MM.1S (cell line): ENCODE data around the gene MISP3.

Experiments used
- DNase-seq: peaks from one replicate; pipeline ENCODE4 v3.0.0-alpha.2; 2015
- H2AFZ ChIP-seq: fragments of 300-600 bp; sonication (generic); 2 replicates; pipeline ENCODE4 v1.6.0; 2016; ENCODE audit warnings: antibody characterized with exemption, low read length
- H3F3A ChIP-seq: fragments of 300-600 bp; sonication (generic); 2 replicates; pipeline ENCODE4 v1.6.1; 2016; ENCODE audit warnings: mild to moderate bottlenecking, antibody characterized with exemption, low read length, moderate library complexity, mixed read lengths; ENCODE audit not compliant: insufficient read depth
- H3K27ac ChIP-seq: fragments of 300-600 bp; sonication (generic); 2 replicates; pipeline ENCODE4 v1.5.1; 2016; ENCODE audit warnings: mild to moderate bottlenecking, low read length
- H3K27me3 ChIP-seq: fragments of 300-600 bp; sonication (generic); replicated peaks from 2 replicates; pipeline ENCODE4 v1.6.0; 2016; ENCODE audit warnings: low read length; ENCODE audit not compliant: insufficient read depth
- H3K36me3 ChIP-seq: fragments of 300-600 bp; sonication (generic); replicated peaks from 2 replicates; pipeline ENCODE4 v1.6.1; 2016; ENCODE audit warnings: mild to moderate bottlenecking, low read length, mixed read lengths; ENCODE audit not compliant: insufficient read depth
- H3K4me1 ChIP-seq: fragments of 300-600 bp; sonication (generic); 2 replicates; pipeline ENCODE4 v1.6.1; 2016; ENCODE audit warnings: low read length, mixed read lengths
- H3K4me2 ChIP-seq: fragments of 300-600 bp; sonication (generic); 2 replicates; pipeline ENCODE4 v1.6.0; 2016; ENCODE audit warnings: low read depth, low read length
- H3K4me3 ChIP-seq: fragments of 300-600 bp; sonication (generic); 2 replicates; pipeline ENCODE4 v1.5.1; 2016; ENCODE audit warnings: low read length, mixed read lengths
- H3K79me2 ChIP-seq: fragments of 300-600 bp; sonication (generic); 2 replicates; pipeline ENCODE4 v1.6.1; 2016; ENCODE audit warnings: mixed run types, low read length, mixed read lengths
- H3K9ac ChIP-seq: fragments of 300-600 bp; sonication (generic); 2 replicates; pipeline ENCODE4 v1.6.1; 2016; ENCODE audit warnings: low read length, mixed read lengths
- H3K9me2 ChIP-seq: fragments of 300-600 bp; sonication (generic); replicated peaks from 2 replicates; pipeline ENCODE4 v1.6.1; 2016; ENCODE audit warnings: mild to moderate bottlenecking, low read length, mixed read lengths; ENCODE audit not compliant: insufficient read depth
- H3K9me3 ChIP-seq: fragments of 300-600 bp; sonication (generic); replicated peaks from 2 replicates; pipeline ENCODE4 v1.6.1; 2016; ENCODE audit warnings: mild to moderate bottlenecking, low read length, mixed read lengths; ENCODE audit not compliant: insufficient read depth
- H4K20me1 ChIP-seq: fragments of 300-600 bp; sonication (generic); 2 replicates; pipeline ENCODE4 v1.6.1; 2016; ENCODE audit warnings: mild to moderate bottlenecking, low read length, moderate library complexity, mixed read lengths; ENCODE audit not compliant: insufficient read depth
- EZH2 ChIP-seq: fragments of 300-600 bp; sonication (generic); optimal IDR thresholded peaks from 2 replicates; pipeline ENCODE3; 2017; ENCODE audit warnings: low read depth, mild to moderate bottlenecking, antibody characterized with exemption, low read length, mixed read lengths
- EZH2phosphoT487 ChIP-seq: fragments of 300-600 bp; sonication (generic); IDR thresholded peaks from 2 replicates; pipeline ENCODE4 v1.6.1; 2018; ENCODE audit warnings: antibody characterized with exemption, low read length
- TF ChIP-seq, protein P1 (sequence below): fragments of 300-600 bp; sonication (generic); IDR thresholded peaks from 2 replicates; pipeline ENCODE4 v1.5.1; 2016; ENCODE audit warnings: antibody characterized with exemption, low read length, mixed read lengths

The MISP3 gene

DNA sequence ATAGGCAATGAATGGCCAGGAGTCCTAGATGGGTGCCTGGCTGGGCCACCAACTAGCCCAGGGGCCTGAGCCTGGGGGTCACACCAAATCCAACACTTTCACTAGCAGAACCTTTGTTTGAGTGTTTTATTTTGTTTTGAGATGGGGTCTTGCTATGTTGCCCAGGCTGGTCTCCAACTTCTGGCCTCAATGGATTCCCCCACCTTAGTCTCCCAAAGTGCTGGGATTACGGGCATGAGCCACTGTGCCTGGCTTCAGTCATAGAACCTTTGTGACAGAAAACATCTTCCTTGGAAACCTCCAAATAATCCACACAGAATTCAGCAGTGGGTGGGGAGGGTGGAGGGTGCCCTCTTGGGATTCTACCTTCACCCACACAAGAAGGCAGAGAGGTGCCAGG lies 38.9 kb downstream of the MISP3 start:
- H3K27ac ChIP-seq = no peak overlapping the region
- H3K27me3 ChIP-seq = no peaks in the 10 kb centered on the region
- peaks cover 50% of the 10 kb centered on the region for H3K79me2 ChIP-seq
- no peak for DNase-seq
- H3K4me2 ChIP-seq = no peak overlapping the region
- H3K4me1 ChIP-seq = peaks cover 16% of the 10 kb centered on the region
- H4K20me1 ChIP-seq = no peaks in the 10 kb centered on the region
- no peaks in the 10 kb centered on the region for H3K9me3 ChIP-seq
- H3F3A ChIP-seq = peaks cover 2% of the 10 kb centered on the region; the same call in 1 of the 2 replicates
- H3K36me3 ChIP-seq = no peaks in the 10 kb centered on the region
- no peaks in the 10 kb centered on the region for H3K9me2 ChIP-seq
- no peak overlapping the region for H3K9ac ChIP-seq
- no peak for TF ChIP-seq EZH2
- TF ChIP-seq EZH2phosphoT487 = no peak
- TF ChIP-seq, protein P1, sequence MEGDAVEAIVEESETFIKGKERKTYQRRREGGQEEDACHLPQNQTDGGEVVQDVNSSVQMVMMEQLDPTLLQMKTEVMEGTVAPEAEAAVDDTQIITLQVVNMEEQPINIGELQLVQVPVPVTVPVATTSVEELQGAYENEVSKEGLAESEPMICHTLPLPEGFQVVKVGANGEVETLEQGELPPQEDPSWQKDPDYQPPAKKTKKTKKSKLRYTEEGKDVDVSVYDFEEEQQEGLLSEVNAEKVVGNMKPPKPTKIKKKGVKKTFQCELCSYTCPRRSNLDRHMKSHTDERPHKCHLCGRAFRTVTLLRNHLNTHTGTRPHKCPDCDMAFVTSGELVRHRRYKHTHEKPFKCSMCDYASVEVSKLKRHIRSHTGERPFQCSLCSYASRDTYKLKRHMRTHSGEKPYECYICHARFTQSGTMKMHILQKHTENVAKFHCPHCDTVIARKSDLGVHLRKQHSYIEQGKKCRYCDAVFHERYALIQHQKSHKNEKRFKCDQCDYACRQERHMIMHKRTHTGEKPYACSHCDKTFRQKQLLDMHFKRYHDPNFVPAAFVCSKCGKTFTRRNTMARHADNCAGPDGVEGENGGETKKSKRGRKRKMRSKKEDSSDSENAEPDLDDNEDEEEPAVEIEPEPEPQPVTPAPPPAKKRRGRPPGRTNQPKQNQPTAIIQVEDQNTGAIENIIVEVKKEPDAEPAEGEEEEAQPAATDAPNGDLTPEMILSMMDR = no peak
- no peak overlapping the region for H3K4me3 ChIP-seq
- H2AFZ ChIP-seq = no peak overlapping the region

DNA sequence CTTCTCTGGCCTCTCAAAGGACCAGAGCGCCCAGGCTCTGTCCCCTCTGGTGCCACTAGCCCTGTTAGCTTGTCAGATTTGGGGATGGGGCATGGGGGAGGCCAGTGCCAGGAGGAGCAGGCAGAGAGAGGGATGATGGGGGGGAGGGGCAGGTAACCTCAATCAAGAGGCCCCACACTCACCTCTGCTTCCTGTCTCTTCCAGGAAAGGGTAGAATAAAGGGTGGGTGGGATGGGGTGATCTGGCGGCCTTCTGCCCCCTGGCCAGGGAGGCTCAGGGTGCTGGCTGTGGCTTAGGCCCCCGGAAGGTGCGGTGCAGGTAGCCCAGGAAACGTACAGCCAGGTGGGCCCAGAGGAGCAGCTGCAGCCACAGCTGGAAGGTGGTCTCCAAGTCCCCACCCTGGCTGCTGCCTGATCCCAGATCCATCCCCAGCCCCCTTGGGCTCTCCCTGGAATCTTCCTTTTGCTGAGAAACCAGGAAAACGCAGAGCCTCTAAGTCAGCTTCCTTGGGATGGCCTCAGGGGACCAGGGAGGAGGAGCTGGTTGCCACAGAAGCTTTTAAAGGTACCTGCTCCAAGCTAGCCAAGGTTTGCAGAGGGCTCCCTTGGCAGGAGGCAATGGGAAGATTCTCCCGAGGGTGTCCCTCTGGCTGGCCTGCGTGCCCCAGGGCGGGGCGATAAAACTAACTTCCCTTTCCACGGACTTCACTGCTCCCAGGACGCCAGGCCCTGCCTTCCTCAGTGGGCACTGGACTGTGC lies 39.6 kb downstream of the MISP3 start:
- Histone ChIP-seq H3K4me3 (no peak overlapping the region), H3K9me3 (no peaks in the 10 kb centered on the region), H3K9me2 (no peaks in the 10 kb centered on the region), H3F3A (peaks cover 2% of the 10 kb centered on the region; the same call in 1 of the 2 replicates), H3K4me2 (peak overlapping the region; percentile 2; the same call in 1 of the 2 replicates), H2AFZ (no peak overlapping the region), H3K27ac (no peak overlapping the region), H3K79me2 (peaks cover 58% of the 10 kb centered on the region), H3K4me1 (peaks cover 18% of the 10 kb centered on the region), H3K9ac (no peak overlapping the region), H3K36me3 (no peaks in the 10 kb centered on the region), H3K27me3 (no peaks in the 10 kb centered on the region), H4K20me1 (no peaks in the 10 kb centered on the region)
- TF ChIP-seq EZH2phosphoT487 (no peak), EZH2 (no peak)
- TF ChIP-seq, protein P1 = no peak
- DNase-seq = no peak

DNA sequence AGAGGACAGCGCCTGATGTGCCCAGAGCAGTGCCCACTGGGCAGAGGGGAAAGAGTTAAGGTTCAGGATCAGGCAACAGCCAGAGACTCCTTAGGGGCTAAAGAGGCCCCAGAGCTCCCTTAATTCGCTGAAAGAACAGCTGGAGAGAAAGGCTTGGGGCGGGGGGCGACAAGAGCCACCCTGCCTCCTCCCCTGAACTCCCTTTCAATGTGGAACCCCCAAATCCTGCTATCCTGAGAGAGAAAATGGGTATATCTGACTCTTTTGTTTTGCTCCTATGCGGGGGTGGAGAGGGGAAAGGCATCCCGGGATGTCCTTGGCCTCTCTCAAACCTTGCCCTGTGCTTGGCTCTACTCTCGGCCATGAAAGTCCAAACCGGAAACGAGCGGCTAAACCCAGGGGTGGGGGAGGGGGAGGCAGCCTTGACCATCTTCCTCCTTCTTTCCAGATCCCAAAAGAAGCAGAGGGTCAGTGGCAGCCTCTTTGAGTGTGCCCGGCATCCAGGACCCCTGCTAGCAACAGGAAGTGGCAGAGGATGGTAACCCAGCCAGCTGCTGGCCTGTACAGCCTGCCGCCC lies 40.3 kb downstream of the MISP3 start:
- TF ChIP-seq EZH2phosphoT487 = no peak
- no peak for TF ChIP-seq EZH2
- TF ChIP-seq, protein P1 = no peak

More for the DNA sequence above, 40.3 kb downstream of the MISP3 start:
- Histone ChIP-seq H3K9ac (no peak overlapping the region), H2AFZ (no peak overlapping the region), H3K27me3 (no peaks in the 10 kb centered on the region), H3K9me2 (no peaks in the 10 kb centered on the region), H3K4me1 (peaks cover 18% of the 10 kb centered on the region), H4K20me1 (no peaks in the 10 kb centered on the region), H3K4me2 (peak overlapping the region; percentile 2; the same call in 1 of the 2 replicates), H3K9me3 (no peaks in the 10 kb centered on the region), H3F3A (peaks cover 2% of the 10 kb centered on the region; the same call in 1 of the 2 replicates), H3K27ac (no peak overlapping the region), H3K4me3 (no peak overlapping the region), H3K36me3 (no peaks in the 10 kb centered on the region), H3K79me2 (peaks cover 59% of the 10 kb centered on the region)
- DNase-seq = no peak
